DMS153 treated with DMSO at 0.1 percent for 48 hours (cell line): ENCODE results near the gene RAB40C.

ENCODE experiments used
- DNase-seq: peaks from one replicate; lab custom pipeline; 2025; ENCODE audit not compliant: unreplicated experiment; lab: John Stamatoyannopoulos, UW

Gene RAB40C

GRCh38 chr16:610513-611381 is 20.9 kb downstream of the RAB40C start:
- DNase-seq: no peak

- no peak for DNase-seq
These were observed 25.3 kb downstream of the RAB40C start for GRCh38 chr16:615122-615521.

- DNase-seq: peak; percentile 80
These were observed 27.1 kb downstream of the RAB40C start for GRCh38 chr16:616733-617586.

- no peak for DNase-seq
These were observed 28.0 kb downstream of the RAB40C start for GRCh38 chr16:617855-618254.

- no peak for DNase-seq
These were observed 29.7 kb downstream of the RAB40C start for GRCh38 chr16:619476-620100.

GRCh38 chr16:620700-621525 is 31.0 kb downstream of the RAB40C start:
- no peak for DNase-seq

- peak; percentile 34 for DNase-seq
These were observed 31.8 kb downstream of the RAB40C start for GRCh38 chr16:621526-622105.

GRCh38 chr16:622920-623280 is 33.0 kb downstream of the RAB40C start:
- DNase-seq: no peak

- DNase-seq: no peak
These were observed 34.7 kb downstream of the RAB40C start for GRCh38 chr16:624526-625070.

GRCh38 chr16:625117-625976 is 35.5 kb downstream of the RAB40C start:
- DNase-seq: no peak

GRCh38 chr16:625977-626765 is 36.3 kb downstream of the RAB40C start:
- DNase-seq: no peak

GRCh38 chr16:626787-627453 is 37.1 kb downstream of the RAB40C start:
- DNase-seq: no peak

- peak; percentile 67 for DNase-seq
These were observed 37.8 kb downstream of the RAB40C start for GRCh38 chr16:627454-628239.

- DNase-seq: no peak
These were observed 38.6 kb downstream of the RAB40C start for GRCh38 chr16:628321-629061.

GRCh38 chr16:629185-629832 is 39.4 kb downstream of the RAB40C start:
- no peak for DNase-seq

GRCh38 chr16:629833-630248 is 40.0 kb downstream of the RAB40C start:
- no peak for DNase-seq
